ENCODE measurements around the gene CACNG4.

Gene CACNG4

GRCh38 chr17:66985338-66986237 is 21.1 kb downstream of the CACNG4 start:
- no peak for DNase-seq

DNA sequence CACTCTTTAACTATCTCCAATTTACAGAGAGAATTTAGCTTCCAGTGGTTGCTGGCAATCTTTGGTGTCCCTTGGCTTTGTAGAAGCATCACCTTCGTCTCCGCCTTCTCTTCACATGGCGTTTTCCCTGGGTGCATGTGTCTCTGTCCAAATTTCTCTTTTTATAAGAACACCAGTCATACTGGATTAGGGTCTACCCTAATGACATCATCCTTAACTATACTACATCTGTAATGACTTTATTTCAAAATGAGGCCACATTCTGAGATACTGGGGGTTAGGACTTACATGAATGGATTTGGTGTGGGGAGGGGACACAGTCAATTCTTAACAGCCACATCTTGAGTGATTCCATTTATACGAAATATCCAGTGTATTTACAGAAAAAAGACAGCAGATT is 22.2 kb downstream of the CACNG4 start:
- no peak for DNase-seq

GRCh38 chr17:66987059-66987616 is 22.6 kb downstream of the CACNG4 start:
- no peak for DNase-seq

DNA sequence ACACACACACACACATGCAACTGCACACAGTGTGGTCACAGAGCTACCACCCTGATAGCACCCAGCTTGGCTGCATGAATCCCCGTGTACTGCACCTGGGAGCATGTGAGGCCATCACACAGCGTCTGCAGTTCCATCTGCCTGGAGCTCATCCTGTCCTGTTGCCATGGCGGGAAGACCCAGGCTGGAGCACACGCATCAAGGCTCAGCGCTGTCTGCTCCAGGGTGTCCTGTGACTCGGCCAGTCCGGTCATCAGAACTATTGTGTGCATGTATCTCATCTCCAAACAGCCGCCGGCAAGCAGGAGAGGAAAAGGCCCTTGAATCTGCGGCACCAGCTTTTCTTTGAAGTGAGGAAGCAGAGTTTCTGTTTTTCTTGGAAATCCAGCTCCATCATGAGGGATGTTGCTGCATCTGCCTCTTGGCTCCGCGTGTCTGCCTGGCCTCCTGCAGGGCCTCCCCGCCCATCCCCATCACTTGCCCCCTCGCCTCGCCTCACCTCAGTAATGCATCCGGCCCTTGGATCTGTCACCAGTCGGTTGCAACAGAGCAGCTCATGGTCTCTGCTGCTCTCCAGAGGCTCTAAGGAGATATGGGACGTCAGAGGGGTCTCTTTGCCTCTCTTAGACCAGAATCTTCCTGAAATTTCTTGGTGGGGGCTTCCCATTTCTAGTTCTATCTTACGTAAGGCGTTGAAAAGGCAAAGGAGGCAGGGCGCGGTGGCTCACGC is 23.7 kb downstream of the CACNG4 start:
- no peak for DNase-seq

DNA sequence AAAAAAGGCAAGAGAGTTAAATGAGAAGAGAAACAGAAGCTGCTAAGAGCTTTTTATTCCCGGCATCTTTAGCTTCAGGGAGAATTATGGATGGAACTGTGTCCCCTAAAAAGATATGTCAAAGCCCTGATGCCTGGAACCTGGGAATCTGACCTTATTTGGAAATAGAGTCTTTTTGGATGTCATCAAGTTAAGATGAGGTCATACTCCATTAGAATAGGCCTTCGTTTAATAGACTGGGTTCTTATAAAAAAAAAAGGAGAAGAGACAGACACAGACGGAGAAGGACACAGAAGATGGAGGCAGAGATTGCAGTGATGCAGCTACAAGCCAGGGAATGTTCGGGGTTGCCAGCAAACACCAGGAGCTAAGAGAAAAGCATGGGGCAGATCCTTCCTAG is 24.6 kb downstream of the CACNG4 start:
- no peak for DNase-seq

DNA sequence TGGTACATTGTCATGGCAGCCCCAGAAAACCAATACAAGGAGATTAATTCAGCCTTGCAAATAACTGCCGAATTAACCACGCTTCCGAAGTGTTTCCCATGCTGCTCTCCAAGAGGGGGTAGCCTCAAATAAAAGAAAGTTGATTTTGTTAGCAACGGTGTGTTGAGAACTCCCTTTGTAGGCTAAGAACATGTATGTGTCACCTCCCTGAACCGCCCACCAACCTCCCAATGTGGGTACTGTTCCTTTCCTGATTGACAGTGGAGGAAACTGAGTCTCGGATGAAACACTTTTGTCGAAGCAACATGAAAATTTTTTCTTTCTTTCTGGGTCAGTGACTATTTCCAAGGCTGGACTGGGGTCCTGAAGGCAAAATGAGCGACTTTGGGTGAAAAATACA is 25.1 kb downstream of the CACNG4 start:
- no peak for DNase-seq

- DNase-seq = no peak
Measured at GRCh38 chr17:66990047-66990446, 25.5 kb downstream of the CACNG4 start.

DNA sequence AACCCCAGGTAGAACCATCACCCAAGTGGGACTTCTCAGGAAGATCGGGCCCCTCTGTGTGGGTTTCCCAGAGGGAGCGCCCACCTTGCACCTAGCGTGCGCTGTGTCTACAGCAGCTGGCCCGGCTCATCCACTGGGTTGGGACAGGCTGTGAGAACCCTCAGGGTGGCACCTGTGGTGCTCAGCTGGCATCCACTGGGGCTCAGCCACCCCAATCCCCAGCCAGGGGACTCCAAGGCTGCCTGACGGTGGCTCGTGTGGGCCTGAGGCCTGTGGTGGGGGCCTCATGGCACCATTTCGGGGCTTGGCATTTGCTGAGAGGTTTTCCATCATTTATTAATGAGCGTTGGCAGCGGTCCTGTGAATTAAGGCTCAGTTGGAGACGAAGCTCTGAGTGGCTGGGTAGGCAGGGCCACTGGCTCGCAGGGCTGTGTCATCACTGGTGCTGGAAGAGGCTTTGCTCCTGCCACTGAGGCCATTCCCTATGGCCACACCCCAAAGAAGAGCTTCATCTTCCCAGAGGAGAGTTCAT is 28.5 kb downstream of the CACNG4 start:
- no peak for DNase-seq

GRCh38 chr17:66994361-66994760 is 29.9 kb downstream of the CACNG4 start:
- no peak for DNase-seq

- DNase-seq = no peak
Measured at GRCh38 chr17:66994930-66995535, 30.5 kb downstream of the CACNG4 start.

GRCh38 chr17:66995944-66996343 is 31.4 kb downstream of the CACNG4 start:
- no peak for DNase-seq

- no peak for DNase-seq
Measured at GRCh38 chr17:66996926-66997325, 32.4 kb downstream of the CACNG4 start.

- no peak for DNase-seq
Measured at GRCh38 chr17:67003231-67003630, 38.7 kb downstream of the CACNG4 start.

- DNase-seq = no peak
Measured at GRCh38 chr17:67004181-67004580, 39.7 kb downstream of the CACNG4 start.

- DNase-seq = no peak
Measured at GRCh38 chr17:67007266-67007665, 42.8 kb downstream of the CACNG4 start.

DNA sequence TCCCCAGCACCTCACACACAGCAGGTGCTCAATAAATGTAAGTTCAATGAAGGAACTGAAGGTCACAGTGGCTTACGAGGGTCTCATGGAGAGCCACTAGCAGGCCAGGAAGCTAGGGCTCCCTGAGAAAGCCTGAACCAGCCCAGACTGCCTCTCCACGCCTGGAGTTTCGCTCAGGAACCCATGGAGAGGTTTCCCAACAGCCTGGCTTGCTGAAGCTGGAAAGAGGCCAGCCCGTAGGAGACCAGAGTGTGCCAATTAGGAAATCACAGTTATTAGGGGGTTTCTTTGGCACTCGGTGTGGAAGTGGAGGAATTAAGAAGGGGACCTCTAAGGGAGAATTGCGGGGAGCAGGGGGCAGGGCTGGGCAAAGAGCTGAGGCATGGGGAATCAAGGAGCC is 43.6 kb downstream of the CACNG4 start:
- no peak for DNase-seq

DNA sequence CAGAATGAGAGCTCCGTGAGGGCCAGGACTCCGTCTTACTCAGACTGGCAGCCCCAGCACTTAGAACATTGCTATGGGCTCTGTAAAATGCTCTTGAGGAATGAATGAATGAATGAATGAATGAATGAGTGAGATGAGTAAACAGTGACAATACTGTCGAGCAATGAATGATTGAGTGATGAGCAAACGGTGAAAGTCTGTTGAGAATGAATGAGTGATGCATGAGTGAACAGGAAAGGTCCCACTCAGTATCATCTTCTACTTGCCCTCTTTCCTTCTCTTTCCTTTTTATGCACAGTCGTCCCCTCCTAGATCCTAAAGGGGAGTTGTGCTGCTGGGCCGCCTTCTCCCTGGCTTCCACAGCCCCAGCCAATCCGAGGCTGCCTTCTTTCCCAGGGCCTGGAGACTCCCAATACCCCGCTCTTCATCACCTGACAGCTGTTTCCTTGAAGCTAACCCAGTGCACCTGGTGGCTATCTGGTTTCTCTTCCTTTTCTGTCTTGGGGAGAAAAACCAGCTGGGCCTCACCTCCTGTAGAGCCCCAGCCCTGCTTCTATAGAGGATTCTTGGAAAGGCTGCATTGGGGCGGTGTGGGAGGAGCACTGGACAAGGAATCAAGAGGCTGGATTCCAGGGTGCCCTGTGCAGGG is 47.1 kb downstream of the CACNG4 start:
- peak; percentile 57 for DNase-seq

GRCh38 chr17:67013891-67014290 is 49.4 kb downstream of the CACNG4 start:
- DNase-seq = no peak

DNA sequence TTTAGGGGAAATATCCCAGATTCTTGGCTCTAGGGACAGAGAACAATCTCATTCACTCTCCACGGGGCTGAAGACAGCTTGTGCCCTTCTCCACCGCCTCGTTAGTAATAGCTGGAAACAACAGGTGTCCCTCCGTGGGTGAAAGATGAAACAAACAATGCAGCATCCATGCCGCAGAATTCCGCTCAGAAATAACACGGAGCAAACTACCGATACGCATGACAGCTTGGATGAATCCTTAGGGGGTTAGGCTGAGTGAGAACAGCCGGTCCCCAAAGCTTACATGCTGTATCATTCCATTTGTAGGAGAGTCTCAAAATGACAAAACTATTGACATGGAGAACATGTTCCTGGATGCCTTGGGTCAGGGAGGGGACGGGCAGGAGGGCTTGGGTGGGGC is 50.5 kb downstream of the CACNG4 start:
- DNase-seq = no peak

- no peak for DNase-seq
Measured at GRCh38 chr17:67016039-67016762, 51.7 kb downstream of the CACNG4 start.

DNA sequence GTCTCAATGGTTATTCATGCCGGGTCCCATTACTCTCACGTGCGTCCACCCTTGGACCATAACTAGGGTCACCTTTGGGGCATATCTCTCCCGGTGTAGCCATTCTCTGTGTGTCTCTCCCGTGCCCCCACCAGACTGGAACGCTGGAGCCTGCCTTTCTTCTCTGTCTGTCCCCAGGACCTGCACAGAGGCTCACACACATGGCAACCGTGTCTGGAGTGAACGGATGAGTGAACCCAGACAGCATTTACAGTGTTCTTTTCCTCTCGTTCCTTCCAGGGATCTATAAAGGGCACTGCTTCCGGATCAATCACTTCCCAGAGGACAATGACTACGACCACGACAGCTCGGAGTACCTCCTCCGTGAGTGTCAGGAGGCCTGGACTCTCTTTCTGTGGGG is 53.4 kb downstream of the CACNG4 start:
- DNase-seq = no peak
